Measurements from ENCODE around the gene CELA2B. TPM values are rescaled to one million over a fixed set of nuclear protein-coding genes. Genes with fewer than 3 reads are reported as not detected.

Gene CELA2B
- total RNA-seq, 2 donors from 2014 or later: 333 to 1,481 TPM

DNA sequence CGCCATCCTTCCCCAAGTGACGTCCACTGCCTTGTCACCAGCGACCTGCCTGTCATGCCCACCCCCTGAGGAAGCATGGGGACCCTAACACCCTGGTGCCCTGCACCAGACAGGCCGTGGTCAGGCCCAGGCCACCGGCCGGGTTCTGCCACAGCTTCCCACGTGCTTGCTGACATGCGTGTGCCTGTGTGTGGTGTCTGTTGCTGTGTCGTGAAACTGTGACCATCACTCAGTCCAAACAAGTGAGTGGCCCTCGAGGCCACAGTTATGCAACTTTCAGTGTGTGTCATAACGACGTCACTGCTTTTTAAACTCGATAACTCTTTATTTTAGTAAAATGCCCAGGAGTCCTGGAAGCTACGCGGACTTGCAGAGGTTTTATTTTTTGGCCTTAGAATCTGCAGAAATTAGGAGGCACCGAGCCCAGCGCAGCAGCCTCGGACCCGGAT lies 46.2 kb upstream of the CELA2B start:
- Histone ChIP-seq H3K36me3 (replicated peaks in 1 of 2; ENCODE audit: insufficient read depth in 1 of 2, low read depth in 2 of 2) (no peaks in the 10 kb centered on the region), H3K4me3 (no peak overlapping the region), H3K9me3 (no peaks in the 10 kb centered on the region), H3K27ac (peak overlapping the region; percentile 89 to 96 (median 92)), H3K27me3 (no peaks in the 10 kb centered on the region), H3K4me1 (peaks cover 75% of the 10 kb centered on the region)
- 55 to 58% methylated on average over 14 to 18 of the region's 19 CpGs for WGBS, 2 donors
- peak in 1 of 3 donors; percentile 20 for TF ChIP-seq POLR2A (IDR thresholded peaks at IDR 0.05)
- TF ChIP-seq, protein P1, sequence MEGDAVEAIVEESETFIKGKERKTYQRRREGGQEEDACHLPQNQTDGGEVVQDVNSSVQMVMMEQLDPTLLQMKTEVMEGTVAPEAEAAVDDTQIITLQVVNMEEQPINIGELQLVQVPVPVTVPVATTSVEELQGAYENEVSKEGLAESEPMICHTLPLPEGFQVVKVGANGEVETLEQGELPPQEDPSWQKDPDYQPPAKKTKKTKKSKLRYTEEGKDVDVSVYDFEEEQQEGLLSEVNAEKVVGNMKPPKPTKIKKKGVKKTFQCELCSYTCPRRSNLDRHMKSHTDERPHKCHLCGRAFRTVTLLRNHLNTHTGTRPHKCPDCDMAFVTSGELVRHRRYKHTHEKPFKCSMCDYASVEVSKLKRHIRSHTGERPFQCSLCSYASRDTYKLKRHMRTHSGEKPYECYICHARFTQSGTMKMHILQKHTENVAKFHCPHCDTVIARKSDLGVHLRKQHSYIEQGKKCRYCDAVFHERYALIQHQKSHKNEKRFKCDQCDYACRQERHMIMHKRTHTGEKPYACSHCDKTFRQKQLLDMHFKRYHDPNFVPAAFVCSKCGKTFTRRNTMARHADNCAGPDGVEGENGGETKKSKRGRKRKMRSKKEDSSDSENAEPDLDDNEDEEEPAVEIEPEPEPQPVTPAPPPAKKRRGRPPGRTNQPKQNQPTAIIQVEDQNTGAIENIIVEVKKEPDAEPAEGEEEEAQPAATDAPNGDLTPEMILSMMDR (IDR thresholded peaks at IDR 0.05): no peak
- DNase-seq: peak in 3 of 4 donors; percentile 57 to 77 (median 72)
- intact Hi-C loops (cut with DNase I): loop anchor here (5.0 kb wide), 1 partner anchor 107 kb away; no protein-coding TSS in a partner anchor
- no peak for ATAC-seq

DNA sequence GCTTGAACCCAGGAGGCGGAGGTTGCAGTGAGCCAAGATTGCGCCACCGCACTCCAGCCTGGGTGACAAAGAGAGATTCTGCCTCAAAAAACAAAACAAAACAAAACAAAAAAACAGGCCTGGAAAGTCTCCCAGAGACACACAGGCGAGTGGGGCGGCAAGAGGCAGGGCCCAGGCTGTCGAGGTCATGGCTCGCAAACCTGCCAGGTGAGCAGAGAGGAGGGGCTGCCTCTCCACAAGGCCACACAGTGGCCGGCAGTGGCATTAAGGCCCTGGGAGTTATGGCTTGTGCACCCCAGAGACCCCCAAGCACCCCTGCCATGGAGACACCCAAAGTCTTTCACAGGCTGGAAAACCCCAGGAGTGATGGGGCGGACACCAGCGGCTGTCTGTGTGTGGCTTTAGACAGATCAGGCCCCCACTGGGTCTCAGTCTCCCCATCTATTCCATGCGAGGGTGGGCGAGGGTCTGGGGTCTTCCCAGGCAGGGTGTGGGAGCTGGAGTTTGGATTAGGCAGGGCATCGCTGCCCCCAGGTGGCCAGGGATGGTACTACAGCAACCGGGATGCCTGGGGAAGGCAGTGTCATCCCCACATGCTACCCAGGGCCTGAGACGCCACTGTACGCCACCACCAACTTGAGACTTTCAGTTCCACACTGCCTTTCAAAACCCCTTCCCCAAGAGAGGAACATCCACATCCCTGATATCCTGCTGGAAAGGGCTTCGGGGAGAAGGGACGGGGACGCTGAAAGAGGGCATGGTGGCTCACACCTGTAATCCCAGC lies 44.9 kb upstream of the CELA2B start:
- intact Hi-C loops (cut with DNase I): no loop called here
- 33 to 41% methylated on average over 19 of the region's 19 CpGs for WGBS, 2 donors
- H3K27ac ChIP-seq: peak overlapping the region; percentile 89 to 96 (median 92)

DNA sequence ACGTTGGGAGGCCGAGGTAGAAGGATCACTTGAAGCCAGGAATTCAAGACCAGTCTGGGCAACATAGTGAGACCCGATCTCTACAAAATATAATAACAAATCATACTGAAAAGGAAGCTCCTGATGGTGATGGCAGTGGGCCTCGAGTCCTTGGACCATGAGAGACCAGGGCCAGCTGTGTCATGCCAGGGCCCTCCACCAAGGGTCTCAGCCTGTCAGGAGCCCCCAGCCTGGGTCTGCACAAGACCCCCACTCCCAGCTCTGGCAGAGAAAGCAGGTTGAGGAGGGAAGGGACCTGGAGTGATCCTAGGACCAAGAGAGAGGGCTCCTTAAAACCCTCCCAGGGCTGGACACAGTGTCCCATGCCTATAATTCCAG lies 44.3 kb upstream of the CELA2B start:
- H3K36me3 ChIP-seq (replicated peaks in 1 of 2; ENCODE audit: insufficient read depth in 1 of 2, low read depth in 2 of 2): no peaks in the 10 kb centered on the region
- H3K27me3 ChIP-seq: no peaks in the 10 kb centered on the region
- TF ChIP-seq POLR2A (IDR thresholded peaks at IDR 0.05): no peak
- TF ChIP-seq, protein P1 (IDR thresholded peaks at IDR 0.05): no peak
- no peaks in the 10 kb centered on the region for H3K9me3 ChIP-seq
- H3K27ac ChIP-seq: peak overlapping the region; percentile 89 to 96 (median 92)
- 41 to 43% methylated on average over 4 of the region's 4 CpGs for WGBS, 2 donors
- H3K4me3 ChIP-seq: no peak overlapping the region
- intact Hi-C loops (cut with DNase I): no loop called here
- peaks cover 75% of the 10 kb centered on the region for H3K4me1 ChIP-seq
- DNase-seq (peak in 1 of 4 donors; percentile 21), ATAC-seq (no peak)

More for the DNA sequence above, 44.9 kb upstream of the CELA2B start:
- DNase-seq: peak; percentile 83 to 89 (median 86)
- Histone ChIP-seq H3K9me3 (no peaks in the 10 kb centered on the region), H3K4me3 (no peak overlapping the region), H3K4me1 (peaks cover 75% of the 10 kb centered on the region), H3K27me3 (no peaks in the 10 kb centered on the region), H3K36me3 (replicated peaks in 1 of 2; ENCODE audit: insufficient read depth in 1 of 2, low read depth in 2 of 2) (no peaks in the 10 kb centered on the region)
- ATAC-seq: peak; percentile 63
- TF ChIP-seq, protein P1 (IDR thresholded peaks at IDR 0.05): peak; percentile 88 to 98 (median 93)
- TF ChIP-seq POLR2A (IDR thresholded peaks at IDR 0.05): no peak

DNA sequence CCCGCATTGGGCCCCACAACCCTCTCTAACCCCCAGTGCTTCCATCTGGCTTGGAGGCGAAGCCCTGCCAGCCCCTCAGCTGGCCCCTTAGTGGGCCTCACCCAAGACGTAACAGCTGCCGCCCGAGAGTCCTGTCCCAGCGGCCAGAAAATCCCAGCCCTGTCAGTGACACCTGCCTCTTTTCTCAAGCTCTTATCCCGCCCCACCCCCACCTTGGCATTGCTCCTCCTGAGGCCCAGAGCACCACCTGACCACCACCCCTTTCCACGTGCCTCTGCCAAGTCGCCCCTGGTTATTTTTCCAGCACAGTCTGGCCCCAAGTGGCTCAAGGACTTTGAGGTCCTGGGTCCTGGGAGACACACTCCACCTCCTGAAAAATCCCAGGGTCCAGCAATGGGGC lies 43.6 kb upstream of the CELA2B start:
- DNase-seq (peak; percentile 95 to 97 (median 96)), ATAC-seq (peak; percentile 74)
- TF ChIP-seq, protein P1 (IDR thresholded peaks at IDR 0.05): no peak
- TF ChIP-seq POLR2A (IDR thresholded peaks at IDR 0.05): peak in 2 of 3 donors; percentile 22 to 34
- intact Hi-C loops (cut with DNase I): no loop called here
- H3K27me3 ChIP-seq: no peaks in the 10 kb centered on the region
- H3K9me3 ChIP-seq: no peaks in the 10 kb centered on the region
- no peaks in the 10 kb centered on the region for H3K36me3 ChIP-seq (replicated peaks in 1 of 2; ENCODE audit: insufficient read depth in 1 of 2, low read depth in 2 of 2)
- 32 to 34% methylated on average over 5 to 9 of the region's 9 CpGs for WGBS, 2 donors
- H3K27ac ChIP-seq: peak overlapping the region; percentile 89 to 96 (median 92)
- no peak overlapping the region for H3K4me3 ChIP-seq
- H3K4me1 ChIP-seq: peaks cover 78% of the 10 kb centered on the region
